Activated CD8-positive, alpha-beta memory T cell treated with anti-CD3 and anti-CD28 coated beads for 24 hours (primary cell): ENCODE data around the gene RAD54L2.
A peak's percentile ranks its signal among the peaks of the same experiment; 100 is the strongest.
"Not testable (repeated sequence)": the region's sequence is repeated elsewhere in the genome, so short reads cannot be mapped to it uniquely, and the experiment has no call there.

Experiments
- DNase-seq: peaks from one replicate; pipeline ENCODE4 v3.0.0-alpha.2; 2020

Gene RAD54L2

GRCh38 chr3:51538459-51539290 is at the start of gene RAD54L2:
RAD54L2 (plus strand) TSS chr3:51538719; CDS start chr3:51590421, 51,702 bp downstream.
- DNase-seq, result peak; percentile 94

- DNase-seq, result peak; percentile 92
Observed at GRCh38 chr3:51498876-51499738, 39.4 kb upstream of the RAD54L2 start.

GRCh38 chr3:51500632-51501131 is 37.8 kb upstream of the RAD54L2 start:
- DNase-seq, result no peak

- DNase-seq, result peak; percentile 92
Observed at GRCh38 chr3:51501833-51502561, 36.5 kb upstream of the RAD54L2 start.

GRCh38 chr3:51502562-51502910 is 36.0 kb upstream of the RAD54L2 start:
- DNase-seq, result no peak

GRCh38 chr3:51503007-51503406 is 35.5 kb upstream of the RAD54L2 start:
- DNase-seq, result no peak

GRCh38 chr3:51508255-51508654 is 30.3 kb upstream of the RAD54L2 start:
- no peak for DNase-seq

GRCh38 chr3:51510996-51511395 is 27.5 kb upstream of the RAD54L2 start:
- no peak for DNase-seq

- DNase-seq, result no peak
Observed at GRCh38 chr3:51514210-51514609, 24.3 kb upstream of the RAD54L2 start.

- DNase-seq, result no peak
Observed at GRCh38 chr3:51519848-51520247, 18.7 kb upstream of the RAD54L2 start.

GRCh38 chr3:51520906-51521730 is 17.4 kb upstream of the RAD54L2 start:
- not testable (repeated sequence) for DNase-seq

GRCh38 chr3:51522273-51522962 is 16.1 kb upstream of the RAD54L2 start:
- no peak for DNase-seq

- not testable (repeated sequence) for DNase-seq
Observed at GRCh38 chr3:51524874-51525273, 13.6 kb upstream of the RAD54L2 start.

- no peak for DNase-seq
Observed at GRCh38 chr3:51530485-51530884, 8.0 kb upstream of the RAD54L2 start.

- no peak for DNase-seq
Observed at GRCh38 chr3:51535146-51536019, 3.1 kb upstream of the RAD54L2 start.

- not testable (repeated sequence) for DNase-seq
Observed at GRCh38 chr3:51537631-51538030, 888 bp upstream of the RAD54L2 start.

GRCh38 chr3:51538115-51538458 is 432 bp upstream of the RAD54L2 start:
- DNase-seq, result no peak

GRCh38 chr3:51539291-51539941 is 897 bp downstream of the RAD54L2 start:
- peak; percentile 70 for DNase-seq

GRCh38 chr3:51542596-51542995 is 4.1 kb downstream of the RAD54L2 start:
- not testable (repeated sequence) for DNase-seq
